Right lung (tissue), 5 donors: ENCODE results near the gene ADCK1. TPM values are rescaled to one million over a fixed set of nuclear protein-coding genes. Genes with fewer than 3 reads are reported as not detected.
"Not testable (repeated sequence)": the region's sequence is repeated elsewhere in the genome, so short reads cannot be mapped to it uniquely, and the experiment has no call there.

Experiments
- DNase-seq, 2 donors: peaks; one replicate each; pipeline ENCODE4 v3.0.0-alpha.2; 2013
- polyA plus RNA-seq, 5 donors: library from polyadenylated mRNA; unstranded; fragments of 120-200 nt; gene quantifications; one replicate each; pipeline versions ENCODE4 v1.2.1 to v1.2.3, GENCODE V29; 2013; ENCODE audit warnings: inconsistent platforms in 1 of 5, low replicate concordance in 1 of 5; ENCODE audit not compliant: insufficient read length in 5 of 5, insufficient read depth in 1 of 5

Gene ADCK1
- polyA plus RNA-seq, 5 donors, result 4.9 to 6.9 (median 6.8) TPM

GRCh38 chr14:77864580-77864979 lies 64.7 kb downstream of the ADCK1 start:
- DNase-seq, result no peak

GRCh38 chr14:77865455-77865854 lies 65.5 kb downstream of the ADCK1 start:
- DNase-seq, result no peak

GRCh38 chr14:77866932-77867331 lies 67.0 kb downstream of the ADCK1 start:
- DNase-seq, result no peak

- DNase-seq, result no peak
Measured at GRCh38 chr14:77867476-77867875, 67.6 kb downstream of the ADCK1 start.

- no peak for DNase-seq
Measured at GRCh38 chr14:77868552-77869285, 68.8 kb downstream of the ADCK1 start.

- no peak for DNase-seq
Measured at GRCh38 chr14:77869340-77869739, 69.4 kb downstream of the ADCK1 start.

GRCh38 chr14:77870646-77871045 lies 70.7 kb downstream of the ADCK1 start:
- DNase-seq, result no peak

GRCh38 chr14:77872152-77872551 lies 72.2 kb downstream of the ADCK1 start:
- no peak for DNase-seq

GRCh38 chr14:77872983-77873382 lies 73.1 kb downstream of the ADCK1 start:
- DNase-seq, result no peak

GRCh38 chr14:77878783-77879182 lies 78.9 kb downstream of the ADCK1 start:
- DNase-seq, result no peak

- DNase-seq, result no peak
Measured at GRCh38 chr14:77880056-77880455, 80.1 kb downstream of the ADCK1 start.

- no peak for DNase-seq
Measured at GRCh38 chr14:77882098-77882497, 82.2 kb downstream of the ADCK1 start.

GRCh38 chr14:77882636-77883035 lies 82.7 kb downstream of the ADCK1 start:
- no peak for DNase-seq

GRCh38 chr14:77883131-77883846 lies 83.4 kb downstream of the ADCK1 start:
- DNase-seq, result no peak

- DNase-seq, result no peak
Measured at GRCh38 chr14:77883847-77884238, 83.9 kb downstream of the ADCK1 start.

- no peak for DNase-seq
Measured at GRCh38 chr14:77885367-77885766, 85.5 kb downstream of the ADCK1 start.

- no peak for DNase-seq
Measured at GRCh38 chr14:77886010-77886409, 86.1 kb downstream of the ADCK1 start.

- not testable (repeated sequence) for DNase-seq
Measured at GRCh38 chr14:77888903-77889302, 89.0 kb downstream of the ADCK1 start.

- DNase-seq, result no peak
Measured at GRCh38 chr14:77889971-77890442, 90.1 kb downstream of the ADCK1 start.

GRCh38 chr14:77890873-77891272 lies 91.0 kb downstream of the ADCK1 start:
- no peak for DNase-seq

- no peak for DNase-seq
Measured at GRCh38 chr14:77892381-77892871, 92.5 kb downstream of the ADCK1 start.

GRCh38 chr14:77892890-77893484 lies 93.1 kb downstream of the ADCK1 start:
- DNase-seq, result no peak

- DNase-seq, result no peak
Measured at GRCh38 chr14:77897374-77897773, 97.5 kb downstream of the ADCK1 start.
